ENCODE data around the gene TMEM141. TPM values are rescaled to one million over a fixed set of nuclear protein-coding genes. Genes with fewer than 3 reads are reported as not detected.

The TMEM141 gene
- total and polyA plus RNA-seq, 2 donors (not counting 1 experiment from before 2014, with no cell fraction given) = 43.3 to 56.5 TPM

GRCh38 chr9:136829981-136830885 lies 39.1 kb downstream of the TMEM141 start:
- peaks cover 36% of the 10 kb centered on the region for H3K36me3 ChIP-seq (ENCODE audit: control insufficient read depth, insufficient read depth, low read length)
- no peak for TF ChIP-seq CTCF (conservative IDR thresholded peaks at IDR 0.05 in 1 of 2, IDR thresholded peaks at IDR 0.05 in 1 of 2; ENCODE audit: low read depth in 1 of 2, low read length in 2 of 2)
- TF ChIP-seq EZH2 (IDR thresholded peaks at IDR 0.05; ENCODE audit: low read length, missing control alignments) = no peak
- H3K9ac ChIP-seq (ENCODE audit: insufficient read depth, low read length) = no peak overlapping the region
- H3K4me3 ChIP-seq (replicated peaks in 1 of 4; ENCODE audit: control extremely low read depth in 1 of 4, insufficient read depth in 1 of 4, low read depth in 3 of 4, low read length in 4 of 4) = no peak overlapping the region
- H3K4me2 ChIP-seq (ENCODE audit: extremely low read depth, insufficient read depth, low read length) = no peak overlapping the region
- DNase-seq (ENCODE audit: low read depth in 2 of 2) = no peak
- no peaks in the 10 kb centered on the region for H3K9me3 ChIP-seq (ENCODE audit: control insufficient read depth, insufficient read depth, low read depth, low read length)
- no peaks in the 10 kb centered on the region for H3K79me2 ChIP-seq (ENCODE audit: control insufficient read depth, insufficient read depth, low read length)
- no peak overlapping the region for H2AFZ ChIP-seq (ENCODE audit: low read length)
- H4K20me1 ChIP-seq (ENCODE audit: control insufficient read depth, extremely low read depth, insufficient read depth, low read length) = no peaks in the 10 kb centered on the region
- H3K27ac ChIP-seq (ENCODE audit: insufficient read depth, low read length) = no peak overlapping the region
- no peaks in the 10 kb centered on the region for H3K27me3 ChIP-seq (ENCODE audit: control insufficient read depth, insufficient read depth, low read length)
- H3K4me1 ChIP-seq (ENCODE audit: control insufficient read depth, extremely low read depth, insufficient read depth, low read length) = no peaks in the 10 kb centered on the region

GRCh38 chr9:136831002-136831719 lies 40.0 kb downstream of the TMEM141 start:
- Histone ChIP-seq H3K9me3 (ENCODE audit: control insufficient read depth, insufficient read depth, low read depth, low read length) (no peaks in the 10 kb centered on the region), H3K4me2 (ENCODE audit: extremely low read depth, insufficient read depth, low read length) (no peak overlapping the region), H4K20me1 (ENCODE audit: control insufficient read depth, extremely low read depth, insufficient read depth, low read length) (no peaks in the 10 kb centered on the region), H3K4me1 (ENCODE audit: control insufficient read depth, extremely low read depth, insufficient read depth, low read length) (no peaks in the 10 kb centered on the region), H3K27ac (ENCODE audit: insufficient read depth, low read length) (no peak overlapping the region), H3K4me3 (replicated peaks in 1 of 4; ENCODE audit: control extremely low read depth in 1 of 4, insufficient read depth in 1 of 4, low read depth in 3 of 4, low read length in 4 of 4) (no peak overlapping the region), H3K27me3 (ENCODE audit: control insufficient read depth, insufficient read depth, low read length) (no peaks in the 10 kb centered on the region), H3K9ac (ENCODE audit: insufficient read depth, low read length) (no peak overlapping the region), H3K36me3 (ENCODE audit: control insufficient read depth, insufficient read depth, low read length) (peaks cover 30% of the 10 kb centered on the region), H2AFZ (ENCODE audit: low read length) (no peak overlapping the region), H3K79me2 (ENCODE audit: control insufficient read depth, insufficient read depth, low read length) (no peaks in the 10 kb centered on the region)
- TF ChIP-seq CTCF (conservative IDR thresholded peaks at IDR 0.05 in 1 of 2, IDR thresholded peaks at IDR 0.05 in 1 of 2; ENCODE audit: low read depth in 1 of 2, low read length in 2 of 2) = no peak
- TF ChIP-seq EZH2 (IDR thresholded peaks at IDR 0.05; ENCODE audit: low read length, missing control alignments) = no peak
- no peak for DNase-seq (ENCODE audit: low read depth in 2 of 2)

- Histone ChIP-seq H3K9ac (ENCODE audit: insufficient read depth, low read length) (no peak overlapping the region), H3K4me2 (ENCODE audit: extremely low read depth, insufficient read depth, low read length) (no peak overlapping the region), H3K27ac (ENCODE audit: insufficient read depth, low read length) (no peak overlapping the region), H3K4me1 (ENCODE audit: control insufficient read depth, extremely low read depth, insufficient read depth, low read length) (no peaks in the 10 kb centered on the region), H4K20me1 (ENCODE audit: control insufficient read depth, extremely low read depth, insufficient read depth, low read length) (no peaks in the 10 kb centered on the region), H3K4me3 (replicated peaks in 1 of 4; ENCODE audit: control extremely low read depth in 1 of 4, insufficient read depth in 1 of 4, low read depth in 3 of 4, low read length in 4 of 4) (no peak overlapping the region), H3K36me3 (ENCODE audit: control insufficient read depth, insufficient read depth, low read length) (peaks cover 28% of the 10 kb centered on the region), H2AFZ (ENCODE audit: low read length) (no peak overlapping the region), H3K9me3 (ENCODE audit: control insufficient read depth, insufficient read depth, low read depth, low read length) (no peaks in the 10 kb centered on the region), H3K27me3 (ENCODE audit: control insufficient read depth, insufficient read depth, low read length) (no peaks in the 10 kb centered on the region), H3K79me2 (ENCODE audit: control insufficient read depth, insufficient read depth, low read length) (no peaks in the 10 kb centered on the region)
- TF ChIP-seq EZH2 (IDR thresholded peaks at IDR 0.05; ENCODE audit: low read length, missing control alignments) (no peak), CTCF (conservative IDR thresholded peaks at IDR 0.05 in 1 of 2, IDR thresholded peaks at IDR 0.05 in 1 of 2; ENCODE audit: low read depth in 1 of 2, low read length in 2 of 2) (no peak)
- DNase-seq (ENCODE audit: low read depth in 2 of 2) = no peak
These were observed 40.6 kb downstream of the TMEM141 start for GRCh38 chr9:136831720-136832104.

Data from fibroblast of lung (primary cell).